ENCODE results near the gene SEMA3A.
"Not testable (repeated sequence)": the region's sequence is repeated elsewhere in the genome, so short reads cannot be mapped to it uniquely, and the experiment has no call there.

SEMA3A gene

DNA sequence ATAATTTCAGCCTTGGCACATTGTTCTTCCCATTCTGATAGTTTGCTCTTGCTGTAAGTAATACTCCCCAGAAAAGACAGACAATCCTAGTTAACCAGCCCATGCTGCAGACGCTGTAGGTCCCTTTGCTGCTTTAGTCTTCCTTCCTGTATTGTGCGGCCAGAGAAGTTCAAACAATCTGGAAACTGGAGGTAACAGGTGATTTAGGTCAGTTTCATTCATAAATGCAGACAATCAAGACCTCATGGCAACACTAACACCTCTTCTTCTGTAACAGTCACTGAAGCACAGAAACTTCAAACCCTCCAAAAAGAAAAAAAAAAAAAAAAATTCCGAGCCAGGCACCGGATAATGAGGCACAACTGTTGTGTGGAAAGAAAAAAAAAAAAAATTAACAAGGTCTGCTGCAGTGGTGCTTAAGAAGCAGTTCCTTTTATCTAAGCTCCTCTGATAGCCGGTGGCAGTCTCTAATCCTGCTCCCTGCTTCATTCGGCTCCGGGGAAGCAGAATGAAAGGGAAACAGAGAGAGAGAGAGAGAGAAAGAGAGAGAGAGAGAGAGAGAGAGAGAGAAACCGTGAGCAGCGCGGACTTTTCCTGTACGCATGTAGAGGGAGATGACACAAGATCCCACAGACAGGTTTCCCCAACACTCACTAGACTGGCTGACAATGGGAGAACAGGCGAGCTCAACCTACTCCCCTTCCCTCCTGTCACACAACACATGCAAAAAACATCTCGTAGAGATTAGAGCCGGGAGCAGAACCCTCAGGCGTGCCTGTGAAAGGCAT is at the start of gene SEMA3A:
Gene SEMA3A, minus strand, starts transcription at position 306 of the 788 bp plus-strand sequence. Its CDS starts 203 bp downstream, at position 103.
- DNase-seq, result no peak

DNA sequence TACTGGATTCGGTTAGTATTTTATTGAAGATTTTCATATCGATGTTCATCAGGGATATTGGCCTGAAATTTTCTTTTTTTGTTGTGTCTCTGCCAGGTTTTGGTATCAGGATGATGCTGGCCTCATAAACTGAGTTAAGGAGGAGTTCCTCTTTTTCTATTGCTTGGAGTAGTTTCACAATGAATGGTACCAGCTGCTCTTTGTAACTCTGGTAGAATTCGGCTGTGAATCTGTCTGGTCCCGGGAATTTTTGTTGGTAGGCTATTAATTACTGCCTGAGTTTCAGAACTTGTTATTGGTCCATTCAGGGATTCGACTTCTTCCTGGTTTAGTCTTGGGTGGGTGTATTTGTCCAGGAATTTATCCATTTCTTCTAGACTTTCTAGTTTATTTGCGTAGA is 48.4 kb upstream of the SEMA3A start:
- not testable (repeated sequence) for DNase-seq

DNA sequence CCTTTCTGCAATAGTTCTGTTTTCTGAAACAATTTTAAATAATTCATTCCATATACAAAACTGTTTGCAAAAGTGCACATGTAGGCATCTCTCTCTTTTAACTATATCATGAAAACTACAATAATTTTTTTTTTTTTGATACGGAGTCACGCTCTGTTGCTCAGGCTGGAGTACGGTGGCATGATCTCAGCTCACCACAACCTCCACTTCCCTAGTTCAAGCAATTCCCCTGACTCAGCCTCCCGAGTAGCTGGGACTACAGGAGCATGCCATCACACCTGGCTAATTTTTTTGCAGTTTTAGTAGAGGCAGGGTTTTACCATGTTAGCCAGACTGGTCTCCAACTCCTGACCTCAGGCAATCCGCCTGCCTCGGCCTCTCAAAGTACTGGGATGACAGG is 44.0 kb upstream of the SEMA3A start:
- DNase-seq, result no peak

DNA sequence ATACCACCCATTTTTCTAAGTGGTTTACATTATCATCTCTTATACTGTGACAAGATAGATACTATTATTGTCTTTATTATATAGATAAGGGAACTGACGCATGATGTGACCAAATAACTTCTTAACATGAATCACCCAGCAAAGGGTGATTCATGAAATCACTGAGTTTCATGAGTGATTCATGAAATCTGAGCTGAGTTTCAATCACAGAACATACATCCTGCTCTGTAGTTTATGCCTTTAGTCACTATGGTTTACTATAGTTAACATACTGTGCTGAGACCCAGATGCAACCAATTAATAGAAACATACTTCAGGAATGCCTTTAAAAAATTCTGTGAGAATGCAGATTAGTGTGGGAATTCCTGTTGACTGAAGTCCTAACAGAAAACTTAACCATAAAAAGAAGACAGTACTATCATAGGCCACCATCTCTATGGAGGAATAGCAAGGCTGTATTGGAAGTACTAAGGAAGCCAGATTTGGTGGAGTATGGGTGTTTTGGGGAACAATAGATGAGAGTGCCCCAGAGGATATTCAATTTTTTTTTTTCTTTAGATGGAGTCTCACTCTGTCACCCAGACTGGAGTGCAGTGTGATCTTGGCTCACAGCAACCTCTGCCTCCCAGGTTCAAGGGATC is 43.1 kb upstream of the SEMA3A start:
- DNase-seq, result no peak

DNA sequence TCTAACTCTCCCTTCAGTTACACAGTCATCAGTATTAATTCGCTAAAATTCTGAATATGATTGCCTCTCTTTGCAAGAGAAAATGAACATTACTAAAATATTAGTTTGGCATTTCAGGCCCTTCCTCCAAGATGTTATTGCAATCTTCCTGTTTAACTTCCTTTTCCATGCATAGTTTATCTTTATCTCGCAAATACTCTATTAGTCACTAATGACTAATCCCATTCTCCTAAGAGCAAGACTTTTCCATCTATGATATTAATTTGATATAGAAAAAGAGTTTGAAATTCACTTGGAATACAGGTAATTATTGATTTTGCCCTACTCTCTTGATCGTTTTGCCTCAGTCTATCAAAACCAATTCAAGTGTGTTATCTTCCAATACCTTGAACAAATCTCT is 41.8 kb upstream of the SEMA3A start:
- no peak for DNase-seq

DNA sequence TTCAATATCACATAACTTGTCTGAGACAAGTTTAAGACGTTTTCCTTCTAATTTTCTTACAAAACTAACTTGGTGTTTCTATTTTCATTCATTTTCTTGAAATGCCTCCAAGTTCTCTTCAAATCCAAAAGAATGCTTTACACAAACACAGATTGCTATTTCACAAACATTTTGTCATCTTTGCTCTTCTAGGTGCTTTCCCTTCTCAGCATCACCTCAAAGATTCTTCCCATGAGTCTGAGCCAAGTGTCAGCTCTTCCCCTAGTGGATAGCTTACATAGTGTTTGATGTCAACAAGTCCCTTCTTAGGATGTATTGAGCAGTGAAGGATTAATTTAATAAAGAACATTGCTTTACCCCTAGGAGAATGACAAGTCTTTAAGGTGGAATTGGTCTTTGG is 38.1 kb upstream of the SEMA3A start:
- no peak for DNase-seq

DNA sequence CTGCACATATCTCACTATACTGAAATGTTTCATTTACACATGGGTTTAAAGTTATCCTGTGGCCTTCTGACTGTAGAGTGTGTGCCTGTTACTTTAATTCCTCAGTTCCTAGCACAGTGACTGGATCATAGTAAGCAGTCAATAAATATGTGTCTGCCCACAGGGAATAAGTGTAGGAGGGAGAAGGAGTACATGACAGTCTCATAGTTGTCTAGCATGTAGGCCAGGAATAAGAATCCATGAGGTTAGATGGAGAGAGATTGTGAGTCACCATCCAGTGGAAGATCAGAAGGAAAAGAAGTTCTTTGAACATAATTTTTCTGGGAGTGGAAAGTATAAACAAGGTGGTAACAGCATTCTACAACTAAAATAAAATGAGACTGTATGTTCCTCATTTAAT is 36.6 kb upstream of the SEMA3A start:
- DNase-seq, result no peak

DNA sequence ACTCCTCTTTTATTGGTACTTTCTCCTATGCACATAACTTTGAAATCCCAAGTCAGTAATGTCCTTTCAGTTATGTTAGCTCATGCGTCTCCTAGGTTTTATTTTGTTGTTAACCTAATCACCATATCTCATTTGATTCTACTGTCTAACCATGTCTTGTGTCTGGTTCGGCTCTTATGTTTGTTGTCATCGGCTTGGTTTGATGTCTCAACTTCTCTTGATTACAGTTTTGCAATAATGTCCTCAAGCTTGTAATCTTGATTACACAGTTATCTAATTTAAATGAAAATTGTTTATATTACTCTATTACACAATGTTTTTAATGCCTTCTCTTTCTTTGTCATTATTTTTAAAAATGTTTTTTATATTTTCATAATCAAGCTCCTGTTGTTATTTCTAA is 35.9 kb upstream of the SEMA3A start:
- DNase-seq, result no peak

DNA sequence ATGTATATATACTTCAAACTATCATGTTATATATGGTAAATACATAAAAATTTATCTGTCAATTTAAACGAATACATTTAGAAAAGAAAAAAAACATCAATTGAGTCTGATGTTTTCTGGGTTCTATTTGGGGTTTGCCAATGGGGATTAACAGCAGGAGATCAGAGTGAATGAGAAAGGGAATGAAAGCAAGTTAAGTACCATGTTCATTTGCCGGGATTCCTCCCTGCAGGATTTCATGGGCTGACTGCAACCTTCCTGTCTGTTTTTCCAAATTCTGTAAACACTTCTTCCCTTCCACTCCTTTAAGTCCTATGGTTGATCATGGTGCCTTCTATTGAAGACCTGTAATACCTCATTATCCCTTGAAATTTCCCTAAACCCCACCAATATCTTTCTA is 33.9 kb upstream of the SEMA3A start:
- no peak for DNase-seq

DNA sequence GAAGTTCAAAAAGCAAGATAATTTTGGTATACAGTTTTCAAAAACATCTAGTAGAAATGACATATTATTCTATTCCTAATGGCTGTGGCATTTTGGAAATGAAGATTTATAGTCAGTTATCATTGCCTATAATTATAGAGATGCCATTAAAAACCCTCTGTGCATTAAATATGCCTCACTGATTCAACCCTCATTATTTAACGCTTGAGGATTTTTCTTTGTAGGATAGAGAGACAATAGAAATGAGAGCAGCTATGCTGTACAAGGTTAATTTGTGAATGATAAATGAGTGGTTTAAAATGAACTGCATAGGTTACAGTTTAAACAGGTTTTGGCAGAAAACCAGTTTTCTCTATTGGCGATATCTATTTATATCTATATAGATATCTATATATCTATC is 32.2 kb upstream of the SEMA3A start:
- DNase-seq, result no peak

DNA sequence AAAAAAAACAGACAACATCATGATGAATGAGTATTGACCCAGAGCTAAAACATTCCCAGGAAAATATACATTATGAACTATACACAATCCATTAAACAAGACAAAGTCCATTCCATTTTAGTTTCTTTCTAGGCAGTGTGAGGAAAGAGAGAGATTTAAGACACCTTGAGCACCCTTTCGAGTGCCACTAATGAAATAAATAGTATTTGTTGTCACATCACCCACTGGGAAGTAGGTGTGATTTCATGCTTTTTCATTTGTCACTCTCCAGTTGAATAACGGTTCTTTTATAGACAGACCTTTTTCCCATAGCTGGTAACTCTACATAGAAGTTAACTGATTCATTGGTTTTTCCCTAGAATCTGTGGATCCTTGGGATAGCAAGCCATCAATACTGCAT is 29.9 kb upstream of the SEMA3A start:
- no peak for DNase-seq

DNA sequence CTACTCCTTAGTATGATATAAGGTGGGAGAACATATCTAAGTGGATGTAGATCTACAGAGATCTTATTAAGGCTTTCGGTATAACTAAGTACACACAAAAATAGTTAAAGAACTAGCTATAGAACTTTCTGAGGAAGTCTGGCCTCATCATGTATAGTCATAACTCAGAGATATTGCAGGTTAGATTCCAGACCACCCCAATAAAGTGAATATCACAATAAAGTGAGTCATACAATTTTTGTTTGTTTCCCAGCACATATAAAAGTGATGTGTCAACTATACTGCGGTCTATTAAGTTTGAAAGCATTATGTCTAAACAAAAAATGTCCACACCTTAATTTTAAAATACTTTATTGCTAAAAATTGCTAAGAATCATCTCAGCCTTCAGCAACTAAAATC is 24.7 kb upstream of the SEMA3A start:
- no peak for DNase-seq

DNA sequence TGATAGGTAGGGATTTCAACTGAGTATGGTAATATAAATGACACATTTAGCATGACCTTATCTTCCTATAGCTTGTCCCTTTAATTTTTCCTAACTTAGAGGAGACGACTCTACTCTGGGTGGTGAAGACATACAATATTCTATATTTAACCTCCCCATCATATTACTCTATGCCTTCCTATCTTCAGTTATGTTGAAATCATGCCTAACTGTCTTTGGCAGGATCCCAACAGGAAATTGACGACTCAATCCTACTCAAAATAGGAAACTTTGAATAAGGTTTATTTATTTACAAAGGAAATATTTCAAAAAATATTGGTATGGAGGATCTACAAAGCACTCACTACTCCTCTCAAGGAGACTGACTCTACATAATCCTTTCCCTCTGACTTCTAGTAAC is 24.1 kb upstream of the SEMA3A start:
- no peak for DNase-seq

DNA sequence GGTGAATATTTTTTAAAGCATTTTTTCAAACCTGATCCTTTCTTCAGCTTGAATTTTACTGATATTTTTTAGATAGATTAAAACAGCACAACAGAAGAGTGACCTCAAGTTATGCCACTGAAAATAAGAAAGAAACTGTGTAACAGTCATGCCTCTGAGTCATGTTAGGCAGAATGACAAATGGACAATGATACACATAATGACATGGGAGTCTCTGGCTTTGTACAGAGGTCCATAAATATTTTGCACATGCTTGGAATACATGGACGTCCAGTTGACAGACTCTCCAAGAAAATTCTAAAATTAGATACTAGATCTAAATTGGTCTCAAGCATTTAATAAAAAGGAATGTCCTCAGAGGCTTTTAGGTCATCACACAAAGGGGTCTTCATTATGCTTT is 21.9 kb upstream of the SEMA3A start:
- DNase-seq, result no peak

DNA sequence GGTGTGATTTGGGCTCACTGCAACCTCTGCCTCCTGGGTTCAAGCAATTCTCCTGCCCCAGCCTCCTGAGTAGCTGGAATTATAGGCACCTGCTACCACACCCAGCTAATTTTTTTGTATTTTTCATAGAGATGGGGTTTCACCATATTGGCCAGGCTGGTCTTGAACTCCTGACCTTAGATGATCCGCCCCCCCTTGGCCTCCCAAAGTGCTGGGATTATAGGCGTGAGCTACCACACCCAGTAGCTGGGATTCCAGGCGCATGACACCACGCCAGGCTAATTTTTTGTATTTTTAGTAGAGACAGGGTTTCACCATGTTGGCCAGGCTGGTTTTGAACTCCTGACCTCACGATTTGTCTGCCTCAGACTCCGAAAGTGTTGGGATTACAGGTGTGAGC is 20.2 kb upstream of the SEMA3A start:
- DNase-seq, result not testable (repeated sequence)

DNA sequence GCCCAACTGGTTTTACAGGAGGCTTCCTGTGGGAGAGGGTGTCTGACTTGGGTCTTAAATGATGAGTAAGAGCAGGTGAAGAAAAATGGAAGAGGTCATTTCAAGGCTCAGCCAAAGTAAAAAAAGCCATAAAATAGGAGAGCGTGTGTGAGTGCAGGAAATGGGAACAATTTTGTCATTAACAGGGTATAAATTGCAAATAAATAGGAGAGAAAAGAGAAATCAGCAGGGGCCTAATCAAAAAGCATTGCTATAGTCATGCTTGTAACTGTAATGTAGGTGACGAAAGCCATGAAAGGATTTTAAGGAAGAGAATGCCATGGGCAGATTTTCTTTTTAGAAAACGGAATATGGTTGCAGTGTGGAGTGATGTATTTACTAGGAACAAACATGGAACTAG is 15.7 kb upstream of the SEMA3A start:
- no peak for DNase-seq

DNA sequence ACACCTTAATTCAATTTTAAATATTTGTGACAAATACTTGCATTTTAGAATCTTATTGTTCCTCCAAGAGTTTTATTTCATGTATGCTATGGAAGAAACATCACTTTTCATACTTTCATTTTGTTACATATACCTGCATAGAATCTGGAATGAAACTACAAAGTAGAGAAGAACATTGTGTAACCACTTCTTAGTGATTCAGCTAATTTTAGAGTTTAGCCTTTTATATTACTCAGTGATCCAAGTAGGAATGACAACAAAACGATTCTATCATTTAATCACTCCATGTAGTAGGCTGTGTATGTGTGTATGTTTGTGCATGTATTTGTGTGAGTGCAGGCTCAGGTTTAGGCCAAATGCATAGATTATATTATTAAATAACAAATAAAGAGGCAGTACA is 14.4 kb upstream of the SEMA3A start:
- no peak for DNase-seq

DNA sequence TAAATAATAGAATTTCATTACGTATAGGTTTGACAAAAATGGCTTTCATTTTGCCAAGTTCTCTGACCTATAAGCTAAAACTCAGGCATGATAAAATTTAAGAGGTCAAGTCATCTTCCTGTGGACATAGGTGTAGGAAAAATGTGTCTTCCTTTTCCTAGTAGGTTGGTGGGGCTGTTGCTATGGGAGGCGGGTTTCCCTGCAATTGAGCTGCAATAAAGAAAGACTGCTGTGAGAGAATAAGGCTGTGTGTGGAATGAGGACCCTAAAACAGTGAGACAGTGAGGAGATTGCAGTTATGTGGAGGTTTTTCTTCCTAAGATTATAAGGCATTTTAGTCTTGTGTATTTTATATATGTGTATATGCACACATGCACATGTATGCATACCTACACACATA is 13.0 kb upstream of the SEMA3A start:
- no peak for DNase-seq

DNA sequence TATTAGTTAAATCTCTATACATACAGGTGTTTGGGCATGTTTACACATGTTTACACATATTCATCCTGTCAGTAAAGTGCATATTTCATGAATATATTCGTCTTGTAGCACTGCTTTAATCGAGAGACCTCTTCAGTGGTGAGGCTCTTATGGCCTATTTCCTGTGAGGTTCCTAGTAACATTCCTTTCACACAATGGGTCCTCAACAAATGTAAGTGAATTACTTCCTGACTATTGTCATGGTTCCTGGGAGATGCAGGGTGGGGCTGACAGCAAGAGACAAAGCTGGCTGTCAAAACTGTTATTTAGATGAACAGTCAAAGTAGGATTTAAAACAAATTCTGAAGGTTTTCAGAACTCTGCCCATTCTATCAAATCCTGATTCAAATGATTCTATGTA is 12.4 kb upstream of the SEMA3A start:
- DNase-seq, result peak; percentile 21

DNA sequence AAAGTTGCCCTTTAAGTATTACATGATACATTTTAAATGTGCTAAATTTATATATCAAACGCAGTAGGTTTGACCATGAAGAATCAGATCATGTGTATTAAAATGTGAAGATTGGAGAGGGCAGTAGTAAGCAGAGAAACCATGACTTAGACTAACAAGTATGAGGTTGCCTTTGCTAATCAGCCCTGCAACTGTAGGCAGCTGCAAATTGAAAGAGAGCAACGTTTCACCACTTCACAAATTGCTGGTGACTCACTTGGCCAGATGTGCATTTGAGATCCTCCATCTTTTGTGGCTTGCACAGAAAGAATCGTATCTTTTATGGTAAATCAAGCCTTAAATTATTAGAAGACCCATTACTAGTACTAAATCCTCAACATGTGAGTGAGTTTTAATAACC is 10.1 kb upstream of the SEMA3A start:
- no peak for DNase-seq

DNA sequence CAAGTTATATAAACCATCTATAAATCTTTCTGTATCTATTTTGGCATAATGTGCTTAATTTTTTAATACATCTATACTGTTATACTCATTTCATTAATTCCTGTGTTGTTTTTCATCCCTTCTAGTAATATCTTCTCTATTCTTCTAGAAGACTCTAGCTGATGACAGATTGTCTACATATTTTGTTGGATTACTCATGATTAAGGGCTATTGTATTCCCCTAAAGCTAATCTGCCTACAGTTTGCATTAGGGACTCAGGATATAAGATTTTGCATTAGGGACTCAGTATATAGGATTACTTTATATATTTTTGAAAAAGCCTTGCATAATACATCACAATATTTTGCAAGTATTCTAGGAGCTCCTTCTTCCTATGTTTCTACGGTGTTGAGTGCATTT is 8.3 kb upstream of the SEMA3A start:
- no peak for DNase-seq

DNA sequence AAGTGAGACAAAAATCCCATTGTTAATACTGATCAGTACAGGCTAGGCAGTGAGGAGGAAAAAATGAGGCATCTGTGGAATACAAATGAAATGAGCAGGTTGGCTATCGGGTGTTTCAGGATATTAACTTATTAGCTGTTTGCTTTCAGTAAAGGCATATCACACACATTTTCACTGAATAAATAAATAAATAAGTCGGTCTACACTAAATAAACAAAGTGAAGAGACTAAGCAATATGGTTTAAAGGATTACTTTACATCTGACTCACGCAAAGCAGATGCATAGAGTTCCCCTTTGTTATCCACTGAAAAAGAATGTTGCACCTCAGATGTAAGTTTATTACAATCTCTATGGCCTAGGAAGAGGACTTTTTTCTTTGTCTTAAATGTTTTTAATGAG is 6.3 kb upstream of the SEMA3A start:
- no peak for DNase-seq

DNA sequence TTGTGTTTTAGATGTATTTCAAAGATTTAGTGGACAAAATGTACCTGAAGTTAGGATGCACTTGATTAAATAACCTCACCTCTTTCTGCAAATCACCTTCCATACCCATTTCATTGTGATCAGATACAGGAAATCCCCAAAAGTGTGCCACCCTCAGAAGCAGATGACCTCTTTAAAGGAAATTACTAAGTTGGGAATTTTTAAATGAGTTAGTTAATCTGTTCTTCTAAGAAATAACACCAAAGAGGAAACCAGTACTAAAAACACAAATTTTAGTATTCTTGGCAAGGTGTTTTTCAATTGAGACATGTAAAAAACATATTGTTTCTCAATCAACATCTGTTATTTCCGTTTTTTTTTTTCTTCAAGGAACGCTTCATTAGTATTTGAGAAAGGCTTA is 4.6 kb upstream of the SEMA3A start:
- no peak for DNase-seq

DNA sequence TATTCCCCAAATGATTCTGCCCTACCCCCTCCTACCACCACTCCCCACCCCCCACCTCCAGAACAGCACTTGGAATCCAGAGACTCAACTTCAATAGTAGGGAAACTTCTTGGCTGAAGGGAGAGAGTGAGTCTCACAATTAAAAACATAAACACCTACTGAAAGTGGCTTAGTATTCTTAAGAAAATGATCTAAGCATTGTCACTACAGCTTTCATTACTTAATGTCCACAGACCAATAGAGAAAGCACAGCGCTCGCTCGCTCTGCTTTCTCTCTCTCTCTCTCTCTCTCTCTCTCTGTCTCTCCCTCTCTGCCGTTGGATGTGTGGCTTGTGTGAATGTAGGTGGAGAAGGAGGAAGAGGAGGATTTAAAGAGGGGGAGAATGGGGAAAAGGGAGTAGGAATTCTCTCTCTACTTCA is 1.5 kb upstream of the SEMA3A start:
- no peak for DNase-seq
